Thyroid gland (tissue), 4 donors: ENCODE measurements around the gene MCF2L. TPM values are rescaled to one million over a fixed set of nuclear protein-coding genes. Genes with fewer than 3 reads are reported as not detected.

Experiments
- DNase-seq, 2 donors: peaks; one replicate each; pipeline ENCODE4 v3.0.0-alpha.2; 2019
- H3K27ac ChIP-seq, 3 donors: fragments of 200-600 bp; sonication (generic); 1 replicate in 2 of 3; 2 replicates in 1 of 3; pipeline ENCODE4 v1.5.1; 2016 to 2019; ENCODE audit warnings: mild to moderate bottlenecking in 1 of 3, moderate library complexity in 1 of 3
- H3K27me3 ChIP-seq: fragments of 200-600 bp; sonication (generic); one replicate; pipeline ENCODE4 v1.5.1; 2019
- H3K36me3 ChIP-seq, 2 donors: fragments of 200-600 bp; sonication (generic); one replicate each; pipeline ENCODE4 v1.5.1; 2016 to 2019
- H3K4me1 ChIP-seq, 2 donors: fragments of 200-600 bp; sonication (generic); one replicate each; pipeline ENCODE4 v1.5.1; 2017 to 2019
- H3K4me3 ChIP-seq, 3 donors: fragments of 200-600 bp; sonication (generic); replicated peaks in 1 of 3; 1 replicate in 2 of 3; 2 replicates in 1 of 3; pipeline ENCODE4 v1.5.1; 2016; ENCODE audit warnings: mild to moderate bottlenecking in 1 of 3
- H3K9me3 ChIP-seq: fragments of 200-600 bp; sonication (generic); one replicate; pipeline ENCODE4 v1.5.1; 2017
- POLR2A ChIP-seq, 2 donors: fragments of 450-650 bp; IDR thresholded peaks; one replicate each; pipeline ENCODE4 v1.6.1; 2017; ENCODE audit warnings: antibody characterized with exemption in 2 of 2, mild to moderate bottlenecking in 2 of 2, moderate library complexity in 1 of 2
- WGBS, 2 donors: methylation state at CpG; one replicate each; pipeline ENCODE4 v1.1.5; 2017; 5-methylcytosine and 5-hydroxymethylcytosine counted together
- intact Hi-C: fragments of 100-400 bp; cut with DNase I; formaldehyde crosslinking; loops from one replicate; pipeline ENCODE4 v1.15.1; 2023
- total RNA-seq, 4 donors: library from RNA; depleted of rRNA; stranded (reverse); fragments of >200 nt; gene quantifications; one replicate each; pipeline ENCODE4 v1.2.3, GENCODE V29; 2016
- TF ChIP-seq, protein P1 (sequence below), 6 experiments: fragments of 200-600 bp in 3 of 6; fragments of 450-650 bp in 3 of 6; sonication (generic) in 3 of 6; IDR thresholded peaks; one replicate each; pipeline ENCODE4 v1.5.1; 2016 to 2019; ENCODE audit warnings: antibody characterized with exemption in 6 of 6, mild to moderate bottlenecking in 2 of 6, inconsistent platforms in 1 of 6, moderate library complexity in 1 of 6

MCF2L gene
- total RNA-seq, 4 donors from 2014 or later, result 35.6 to 83.4 (median 43.6) TPM

DNA sequence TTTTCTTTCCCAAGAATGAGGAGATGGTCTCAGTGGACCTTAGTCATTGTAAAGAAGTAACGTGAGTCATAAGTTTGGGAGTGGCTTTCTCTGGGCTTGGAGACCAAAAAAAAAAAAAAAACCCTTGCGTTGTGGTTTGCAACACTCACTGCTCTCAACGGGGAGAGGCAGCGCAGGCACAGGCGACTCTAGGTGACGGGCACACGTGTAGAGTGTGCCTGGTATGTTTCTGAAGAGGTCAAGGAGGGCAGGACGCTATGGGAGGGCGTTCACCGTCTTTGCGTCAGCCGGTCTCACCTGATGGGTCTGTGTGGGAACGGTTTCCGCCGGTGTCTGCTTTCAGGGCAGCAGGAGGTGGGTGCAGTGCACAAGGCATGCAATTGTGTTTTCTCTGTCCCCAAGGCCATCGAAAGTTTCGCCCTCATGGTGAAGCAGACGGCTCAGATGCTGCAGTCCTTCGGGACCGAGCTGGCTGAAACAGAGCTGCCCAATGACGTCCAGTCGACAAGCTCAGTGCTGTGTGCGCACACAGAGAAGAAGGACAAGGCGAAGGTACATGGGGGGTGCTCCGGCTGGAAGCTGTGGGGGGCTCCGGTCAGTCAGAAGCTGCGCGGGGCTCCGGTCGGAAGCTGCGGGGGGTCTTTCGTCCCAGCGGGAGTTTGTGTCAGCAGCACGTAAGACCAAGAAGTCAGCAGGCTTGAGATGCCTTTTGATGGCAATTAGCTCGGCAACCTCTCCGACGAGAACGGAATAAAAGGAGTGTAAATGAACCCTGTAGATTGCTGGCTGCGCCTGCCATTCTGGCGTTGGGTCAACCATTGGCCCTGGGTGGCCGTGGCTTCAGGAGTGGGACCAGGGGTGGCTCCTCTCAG lies 95.8 kb downstream of the MCF2L start:
- 74 to 84% methylated on average over 41 of the region's 41 CpGs for WGBS, 2 donors
- H3K4me3 ChIP-seq, result no peak overlapping the region
- no peaks in the 10 kb centered on the region for H3K9me3 ChIP-seq
- intact Hi-C loops, result no loop called here
- DNase-seq, result peak; percentile 36 to 43
- H3K27ac ChIP-seq, result peak overlapping the region in 1 of 3 donors; percentile 30
- TF ChIP-seq, protein P1, sequence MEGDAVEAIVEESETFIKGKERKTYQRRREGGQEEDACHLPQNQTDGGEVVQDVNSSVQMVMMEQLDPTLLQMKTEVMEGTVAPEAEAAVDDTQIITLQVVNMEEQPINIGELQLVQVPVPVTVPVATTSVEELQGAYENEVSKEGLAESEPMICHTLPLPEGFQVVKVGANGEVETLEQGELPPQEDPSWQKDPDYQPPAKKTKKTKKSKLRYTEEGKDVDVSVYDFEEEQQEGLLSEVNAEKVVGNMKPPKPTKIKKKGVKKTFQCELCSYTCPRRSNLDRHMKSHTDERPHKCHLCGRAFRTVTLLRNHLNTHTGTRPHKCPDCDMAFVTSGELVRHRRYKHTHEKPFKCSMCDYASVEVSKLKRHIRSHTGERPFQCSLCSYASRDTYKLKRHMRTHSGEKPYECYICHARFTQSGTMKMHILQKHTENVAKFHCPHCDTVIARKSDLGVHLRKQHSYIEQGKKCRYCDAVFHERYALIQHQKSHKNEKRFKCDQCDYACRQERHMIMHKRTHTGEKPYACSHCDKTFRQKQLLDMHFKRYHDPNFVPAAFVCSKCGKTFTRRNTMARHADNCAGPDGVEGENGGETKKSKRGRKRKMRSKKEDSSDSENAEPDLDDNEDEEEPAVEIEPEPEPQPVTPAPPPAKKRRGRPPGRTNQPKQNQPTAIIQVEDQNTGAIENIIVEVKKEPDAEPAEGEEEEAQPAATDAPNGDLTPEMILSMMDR (IDR thresholded peaks at IDR 0.05), result no peak
- H3K27me3 ChIP-seq, result no peaks in the 10 kb centered on the region
- H3K4me1 ChIP-seq, result no peaks in the 10 kb centered on the region
- H3K36me3 ChIP-seq, result no peaks in the 10 kb centered on the region

DNA sequence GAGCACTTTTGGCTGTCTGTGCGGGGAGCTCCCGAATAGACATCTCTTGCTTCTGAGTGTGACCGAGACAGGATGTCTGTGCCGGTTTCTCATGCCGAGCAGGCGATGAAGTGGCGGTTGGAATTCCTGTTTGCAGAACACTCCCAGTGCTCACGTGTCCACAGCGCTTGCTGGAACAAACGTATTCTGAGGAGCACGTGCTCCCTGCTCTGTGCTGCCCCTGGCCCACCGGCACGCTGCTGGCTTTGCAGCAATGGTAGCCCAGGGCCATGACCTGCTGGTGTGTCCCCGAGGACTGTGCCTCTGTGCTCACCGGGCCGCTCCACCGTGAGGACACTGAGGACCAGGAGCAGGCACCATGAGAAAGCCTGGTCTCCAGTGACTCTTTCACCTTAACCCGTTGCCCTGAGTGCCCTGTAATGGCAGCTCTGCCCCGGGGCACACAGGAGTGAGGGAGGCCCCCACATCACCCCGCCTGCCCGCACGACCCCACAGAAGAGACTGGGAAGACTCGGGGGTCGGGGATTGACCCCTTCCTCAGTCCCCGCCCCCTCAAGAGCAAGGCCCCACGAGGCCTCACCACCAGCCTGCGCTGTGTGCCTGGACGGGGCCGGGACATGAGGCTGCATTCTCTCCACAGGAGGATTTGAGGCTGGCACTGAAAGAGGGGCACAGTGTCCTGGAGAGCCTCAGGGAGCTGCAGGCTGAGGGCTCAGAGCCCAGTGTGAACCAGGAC lies 96.6 kb downstream of the MCF2L start:
- no peak for DNase-seq
- no peak overlapping the region for H3K4me3 ChIP-seq
- TF ChIP-seq, protein P1 (IDR thresholded peaks at IDR 0.05), result no peak
- no peak for TF ChIP-seq POLR2A (IDR thresholded peaks at IDR 0.05)
- no peaks in the 10 kb centered on the region for H3K9me3 ChIP-seq
- H3K27ac ChIP-seq, result no peak overlapping the region
- H3K4me1 ChIP-seq, result no peaks in the 10 kb centered on the region
- no peaks in the 10 kb centered on the region for H3K27me3 ChIP-seq
- H3K36me3 ChIP-seq, result peaks cover 0 to 4% of the 10 kb centered on the region in 2 donors
- 80 to 87% methylated on average over 24 to 26 of the region's 29 CpGs for WGBS, 2 donors
- intact Hi-C loops, result no loop called here

DNA sequence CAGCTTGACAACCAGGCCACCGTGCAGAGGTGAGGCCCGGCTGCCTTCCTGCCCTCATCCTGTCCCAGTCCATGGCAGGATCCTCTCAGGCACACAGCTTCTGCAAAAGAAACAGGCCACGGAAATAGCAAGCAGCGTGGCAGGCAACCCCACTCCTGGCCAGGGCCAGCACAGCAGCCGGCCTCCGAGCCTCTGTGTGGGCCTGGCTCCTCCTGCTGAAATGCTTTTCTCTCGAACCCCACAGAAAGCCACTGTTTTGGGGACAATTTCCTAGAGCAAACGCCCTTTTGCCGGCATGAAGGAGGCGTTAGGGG lies 97.1 kb downstream of the MCF2L start:
- Histone ChIP-seq H3K27ac (no peak overlapping the region), H3K36me3 (peaks cover 0 to 4% of the 10 kb centered on the region in 2 donors), H3K9me3 (no peaks in the 10 kb centered on the region), H3K4me1 (no peaks in the 10 kb centered on the region), H3K4me3 (no peak overlapping the region), H3K27me3 (no peaks in the 10 kb centered on the region)
- no peak for DNase-seq
- 70 to 98% methylated on average over 2 to 10 of the region's 10 CpGs for WGBS, 2 donors
- TF ChIP-seq POLR2A (IDR thresholded peaks at IDR 0.05), result no peak
- TF ChIP-seq, protein P1 (IDR thresholded peaks at IDR 0.05), result no peak
- intact Hi-C loops, result no loop called here

DNA sequence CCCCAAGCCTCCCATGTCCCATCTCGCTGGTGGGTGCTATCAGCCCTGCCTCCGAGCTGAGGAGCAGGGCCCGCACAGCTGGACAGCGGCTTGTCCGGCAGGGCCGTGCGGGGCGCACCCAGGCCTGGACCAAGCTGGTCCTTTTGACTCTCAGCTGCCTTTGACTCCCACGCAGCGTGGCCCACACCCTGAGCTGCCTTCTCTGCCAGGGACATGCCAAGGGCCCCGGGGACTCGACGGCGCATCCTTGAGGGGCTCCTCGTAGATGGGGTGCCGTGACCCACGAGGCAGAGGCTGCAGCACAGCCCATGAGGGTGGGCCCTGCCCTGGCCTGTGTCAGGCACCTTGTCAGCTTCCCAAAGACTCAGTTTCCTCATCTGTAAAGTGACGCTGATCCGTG lies 97.7 kb downstream of the MCF2L start:
- no peaks in the 10 kb centered on the region for H3K4me1 ChIP-seq
- no peak for TF ChIP-seq POLR2A (IDR thresholded peaks at IDR 0.05)
- TF ChIP-seq, protein P1 (IDR thresholded peaks at IDR 0.05), result no peak
- H3K27me3 ChIP-seq, result no peaks in the 10 kb centered on the region
- peaks cover 0 to 4% of the 10 kb centered on the region in 2 donors for H3K36me3 ChIP-seq
- DNase-seq, result no peak
- WGBS, 2 donors, result 96 to 100% methylated on average over 2 to 18 of the region's 19 CpGs
- no peak overlapping the region for H3K4me3 ChIP-seq
- intact Hi-C loops, result no loop called here
- H3K27ac ChIP-seq, result no peak overlapping the region
- H3K9me3 ChIP-seq, result no peaks in the 10 kb centered on the region
